ENCODE results near the gene ABCF2. TPM values are rescaled to one million over a fixed set of nuclear protein-coding genes. Genes with fewer than 3 reads are reported as not detected.

The ABCF2 gene
- total and polyA plus RNA-seq, 2 of the 13 experiments (the other 11 are each of a cell fraction or from before 2014, with no cell fraction given) = 16.3 to 42.5 TPM

DNA sequence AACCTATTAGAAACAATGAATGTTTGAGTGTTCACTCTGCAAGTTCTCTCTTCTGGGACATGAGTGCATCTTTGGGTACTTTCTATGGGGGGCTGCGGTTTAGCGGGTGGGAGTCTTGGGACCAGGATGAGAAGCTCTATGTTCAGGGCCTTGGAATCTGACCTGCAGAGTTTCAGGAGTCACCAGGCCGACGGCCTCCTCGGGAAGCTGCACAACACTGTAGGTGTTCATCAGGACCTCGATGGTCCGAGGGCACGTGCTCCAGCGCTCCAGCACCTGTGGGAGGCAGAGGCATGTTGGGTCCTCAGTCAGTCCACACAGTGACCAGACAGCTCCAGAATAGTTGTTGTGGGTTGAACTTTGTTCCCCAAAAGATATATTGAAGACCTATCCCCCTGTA, 50.6 kb downstream of the ABCF2 start:
- POLR2A ChIA-PET = no interaction called here
- TF ChIP-seq RARG (CRISPR knock-in tag; IDR thresholded peaks at IDR 0.05; ENCODE audit: low read depth) (no peak), SAFB2 (CRISPR knock-in tag; IDR thresholded peaks at IDR 0.05; ENCODE audit: borderline replicate concordance, low read depth) (no peak), SNRNP70 (IDR thresholded peaks at IDR 0.05; ENCODE audit: low read depth, low read length) (no peak), HNRNPUL1 (IDR thresholded peaks at IDR 0.05; ENCODE audit: low read depth, low read length) (no peak), ZNF879 (CRISPR knock-in tag; IDR thresholded peaks at IDR 0.05) (no peak), MXD4 (CRISPR knock-in tag; IDR thresholded peaks at IDR 0.05) (no peak), RBAK (CRISPR knock-in tag; IDR thresholded peaks at IDR 0.05) (no peak)
- TF ChIP-seq, protein P1, sequence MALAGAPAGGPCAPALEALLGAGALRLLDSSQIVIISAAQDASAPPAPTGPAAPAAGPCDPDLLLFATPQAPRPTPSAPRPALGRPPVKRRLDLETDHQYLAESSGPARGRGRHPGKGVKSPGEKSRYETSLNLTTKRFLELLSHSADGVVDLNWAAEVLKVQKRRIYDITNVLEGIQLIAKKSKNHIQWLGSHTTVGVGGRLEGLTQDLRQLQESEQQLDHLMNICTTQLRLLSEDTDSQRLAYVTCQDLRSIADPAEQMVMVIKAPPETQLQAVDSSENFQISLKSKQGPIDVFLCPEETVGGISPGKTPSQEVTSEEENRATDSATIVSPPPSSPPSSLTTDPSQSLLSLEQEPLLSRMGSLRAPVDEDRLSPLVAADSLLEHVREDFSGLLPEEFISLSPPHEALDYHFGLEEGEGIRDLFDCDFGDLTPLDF (CRISPR knock-in tag; IDR thresholded peaks at IDR 0.05) = no peak
- H3K4me1 ChIP-seq (ENCODE audit: insufficient read depth, low read length) = no peaks in the 10 kb centered on the region
- DNase-seq (ENCODE audit: low spot score) (no peak), FAIRE-seq (no peak), ATAC-seq (no peak)
- H3K9me3 ChIP-seq (ENCODE audit: low read length) = no peaks in the 10 kb centered on the region
- peaks cover 2 to 50% of the 10 kb centered on the region in 2 experiments; a peak in 3 of 5 replicates for H3K27me3 ChIP-seq (ENCODE audit: control insufficient read depth in 1 of 2, insufficient read depth in 2 of 2, low read length in 2 of 2)
- CTCF ChIA-PET (ENCODE audit: low intra/inter-chr PET ratio, low total read pairs) = interaction anchor here (1.0 kb wide), 1 partner anchor 53 kb away, joined by 3 read pairs; no protein-coding TSS in a partner anchor
- no peak overlapping the region for H3K27ac ChIP-seq (ENCODE audit: extremely low read length, insufficient read depth, low read length)
- no peak overlapping the region for H3K4me2 ChIP-seq (ENCODE audit: low read depth, low read length)
- H4K20me1 ChIP-seq (ENCODE audit: insufficient read depth, low read length) = no peaks in the 10 kb centered on the region
- H3K4me3 ChIP-seq (replicated peaks in 1 of 3; ENCODE audit: insufficient read depth in 1 of 3, low read depth in 2 of 3, low read length in 3 of 3) = no peak overlapping the region
- 23% methylated on average over 4 of the region's 9 CpGs for WGBS (ENCODE audit: low lambda C conversion rate)
- H3K79me2 ChIP-seq (ENCODE audit: insufficient read depth, low read length) = no peaks in the 10 kb centered on the region
- in situ Hi-C loops (cut with HindIII; ENCODE audit: extremely low pct_ligation_motif_present, low pct_unique_long_range_greater_than_20kb) = no loop called here
- intact Hi-C loops (cut with micrococcal nuclease; ENCODE audit: unreplicated experiment) = loop anchor here (10.0 kb wide), 1 partner anchor 128 kb away; no protein-coding TSS in a partner anchor
- no peaks in the 10 kb centered on the region for H3K36me3 ChIP-seq (replicated peaks in 1 of 2; ENCODE audit: control insufficient read depth in 1 of 2, insufficient read depth in 2 of 2, low read length in 2 of 2)
- no peak overlapping the region for H2AFZ ChIP-seq (ENCODE audit: low read length)
- BruUV-seq (replicated peaks) = no TSS peak
- no peak overlapping the region for H3K9ac ChIP-seq (ENCODE audit: insufficient read depth, low read depth, low read length)
